DND-41 (cell line): Measurements from ENCODE around the gene USP32.
"Not testable (repeated sequence)": the region's sequence is repeated elsewhere in the genome, so short reads cannot be mapped to it uniquely, and the experiment has no call there.

Experiments
- EZH2 ChIP-seq: IDR thresholded peaks from 3 replicates; pipeline ENCODE4 v1.6.1; 2012; ENCODE audit warnings: borderline replicate concordance, low read depth, mild to moderate bottlenecking, moderate library complexity, low read length, inconsistent platforms; ENCODE audit not compliant: severe bottlenecking
- TF ChIP-seq, protein P1 (sequence below): IDR thresholded peaks from 2 replicates; pipeline ENCODE4 v1.5.1; 2012; ENCODE audit warnings: borderline replicate concordance, low read length, moderate library complexity, mild to moderate bottlenecking; ENCODE audit not compliant: poor library complexity, severe bottlenecking; ENCODE audit errors: extremely low read depth

DNA sequence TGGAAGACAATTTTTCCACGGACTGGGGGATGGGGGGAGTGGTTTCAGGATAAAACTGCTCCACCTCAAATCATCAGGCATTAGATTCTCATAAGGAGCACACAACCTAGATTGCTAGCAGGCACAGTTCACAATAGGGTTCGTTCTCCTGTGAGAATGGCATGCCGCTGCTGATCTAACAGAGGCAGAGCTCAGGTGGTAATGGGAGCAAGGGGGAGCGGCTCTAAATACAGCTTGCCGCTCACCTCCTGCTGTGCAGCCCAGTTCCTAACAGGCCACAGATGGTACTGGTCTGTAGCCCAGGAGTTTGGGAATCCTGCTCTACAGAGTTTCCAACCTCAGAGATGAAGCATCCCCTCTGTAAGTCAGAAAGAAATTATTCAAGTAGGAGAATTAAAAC, 215.2 kb downstream of the USP32 start:
- TF ChIP-seq, protein P1, sequence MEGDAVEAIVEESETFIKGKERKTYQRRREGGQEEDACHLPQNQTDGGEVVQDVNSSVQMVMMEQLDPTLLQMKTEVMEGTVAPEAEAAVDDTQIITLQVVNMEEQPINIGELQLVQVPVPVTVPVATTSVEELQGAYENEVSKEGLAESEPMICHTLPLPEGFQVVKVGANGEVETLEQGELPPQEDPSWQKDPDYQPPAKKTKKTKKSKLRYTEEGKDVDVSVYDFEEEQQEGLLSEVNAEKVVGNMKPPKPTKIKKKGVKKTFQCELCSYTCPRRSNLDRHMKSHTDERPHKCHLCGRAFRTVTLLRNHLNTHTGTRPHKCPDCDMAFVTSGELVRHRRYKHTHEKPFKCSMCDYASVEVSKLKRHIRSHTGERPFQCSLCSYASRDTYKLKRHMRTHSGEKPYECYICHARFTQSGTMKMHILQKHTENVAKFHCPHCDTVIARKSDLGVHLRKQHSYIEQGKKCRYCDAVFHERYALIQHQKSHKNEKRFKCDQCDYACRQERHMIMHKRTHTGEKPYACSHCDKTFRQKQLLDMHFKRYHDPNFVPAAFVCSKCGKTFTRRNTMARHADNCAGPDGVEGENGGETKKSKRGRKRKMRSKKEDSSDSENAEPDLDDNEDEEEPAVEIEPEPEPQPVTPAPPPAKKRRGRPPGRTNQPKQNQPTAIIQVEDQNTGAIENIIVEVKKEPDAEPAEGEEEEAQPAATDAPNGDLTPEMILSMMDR: not testable (repeated sequence)
- TF ChIP-seq EZH2: not testable (repeated sequence)
